ENCODE results near the gene RTN4RL2. TPM values are rescaled to one million over a fixed set of nuclear protein-coding genes. Genes with fewer than 3 reads are reported as not detected.

RTN4RL2 gene
- total and polyA plus RNA-seq, 9 donors, result 0.23 to 2.0 (median 0.68) TPM; not detected in 1

GRCh38 chr11:57516061-57516443 is 55.7 kb downstream of the RTN4RL2 start:
- no peaks in the 10 kb centered on the region for H3K9me3 ChIP-seq
- H3K4me3 ChIP-seq, result peak overlapping the region; percentile 91
- DNase-seq, result no peak
- TF ChIP-seq CTCF (IDR thresholded peaks at IDR 0.05), result no peak
- no peak for TF ChIP-seq POLR2A (IDR thresholded peaks at IDR 0.05)
- TF ChIP-seq EP300 (IDR thresholded peaks at IDR 0.05), result no peak
- WGBS, 3 donors, result 7 to 11% (median 10%) methylated on average over 5 of the region's 5 CpGs
- peak overlapping the region; percentile 73 to 75 for H3K27ac ChIP-seq
- no peaks in the 10 kb centered on the region for H3K4me1 ChIP-seq (ENCODE audit: insufficient read depth)
- no peaks in the 10 kb centered on the region for H3K36me3 ChIP-seq
- intact Hi-C loops (cut with DNase I), result no loop called here
- H3K27me3 ChIP-seq, result no peaks in the 10 kb centered on the region

GRCh38 chr11:57521116-57521515 is 60.8 kb downstream of the RTN4RL2 start:
- H3K4me3 ChIP-seq, result no peak overlapping the region
- intact Hi-C loops (cut with DNase I), result loop anchor here in 2 of 4 donors (5.0 to 10.0 kb wide), 2 partner anchors 59 to 66 kb away; partner anchors contain the start of gene RTN4RL2 (in 1 of the 2)
- H3K27me3 ChIP-seq, result no peaks in the 10 kb centered on the region
- DNase-seq, result no peak
- TF ChIP-seq POLR2A (IDR thresholded peaks at IDR 0.05) (no peak), EP300 (IDR thresholded peaks at IDR 0.05) (no peak), CTCF (IDR thresholded peaks at IDR 0.05) (no peak)
- H3K4me1 ChIP-seq (ENCODE audit: insufficient read depth), result no peaks in the 10 kb centered on the region
- 88 to 92% (median 90%) methylated on average over 2 of the region's 2 CpGs for WGBS, 3 donors
- no peaks in the 10 kb centered on the region for H3K36me3 ChIP-seq
- H3K27ac ChIP-seq, result no peak overlapping the region
- no peaks in the 10 kb centered on the region for H3K9me3 ChIP-seq

- Histone ChIP-seq H3K27ac (no peak overlapping the region), H3K9me3 (no peaks in the 10 kb centered on the region), H3K27me3 (no peaks in the 10 kb centered on the region), H3K4me1 (ENCODE audit: insufficient read depth) (no peaks in the 10 kb centered on the region), H3K36me3 (no peaks in the 10 kb centered on the region), H3K4me3 (no peak overlapping the region)
- TF ChIP-seq CTCF (IDR thresholded peaks at IDR 0.05) (no peak), EP300 (IDR thresholded peaks at IDR 0.05) (no peak), POLR2A (IDR thresholded peaks at IDR 0.05) (no peak)
- WGBS, 3 donors, result 87 to 92% (median 88%) methylated on average over 4 of the region's 4 CpGs
- DNase-seq, result no peak
- intact Hi-C loops (cut with DNase I), result loop anchor here in 2 of 4 donors (5.0 to 10.0 kb wide), 2 partner anchors 61 to 69 kb away; partner anchors contain the start of gene RTN4RL2 (in 1 of the 2)
Measured at GRCh38 chr11:57523419-57523818, 63.1 kb downstream of the RTN4RL2 start.

Small RNAs within 50 kb of the gene (small RNA-seq; reads per million reads assigned to genes)
- not detected for gene RNA5SP341

Other genes with a start within 250 kb of the RTN4RL2 start
- 10 to 100 TPM in 1 of 7 donors, under 1 TPM in 4, not detected in 2; 0.24 to 11.3 (median 0.45) TPM for gene APLNR, start 223.3 kb upstream of the RTN4RL2 start, total RNA-seq
- gene APLNR, start 223.3 kb upstream of the RTN4RL2 start, polyA plus RNA-seq, result 10 to 100 TPM in 1 of 2 donors, 1 to 10 TPM in 1; 1.7 to 36.1 TPM
- gene TNKS1BP1, start 135.6 kb upstream of the RTN4RL2 start, total RNA-seq, result 100 to 1,000 TPM in 5 of 7 donors, 10 to 100 TPM in 2; 45.2 to 230 (median 149) TPM
- gene TNKS1BP1, start 135.6 kb upstream of the RTN4RL2 start, polyA plus RNA-seq, result 10 to 100 TPM; 88.5 to 93.9 TPM
- gene SSRP1, start 124.6 kb upstream of the RTN4RL2 start, total RNA-seq, result 100 to 1,000 TPM in 1 of 7 donors, 10 to 100 TPM in 6; 43.3 to 105 (median 87.7) TPM
- gene SSRP1, start 124.6 kb upstream of the RTN4RL2 start, polyA plus RNA-seq, result 100 to 1,000 TPM in 1 of 2 donors, 10 to 100 TPM in 1; 78.6 to 134 TPM
- gene P2RX3, start 122.2 kb upstream of the RTN4RL2 start, total RNA-seq, result under 1 TPM in 1 of 7 donors, not detected in 6; 0.12 TPM
- under 1 TPM in 1 of 2 donors, not detected in 1; 0.13 TPM for gene P2RX3, start 122.2 kb upstream of the RTN4RL2 start, polyA plus RNA-seq
- not detected for gene PRG3, start 79.4 kb upstream of the RTN4RL2 start, total RNA-seq
- gene PRG3, start 79.4 kb upstream of the RTN4RL2 start, polyA plus RNA-seq, result not detected
- gene PRG2, start 69.9 kb upstream of the RTN4RL2 start, total RNA-seq, result not detected
- under 1 TPM in 1 of 2 donors, not detected in 1; 0.15 TPM for gene PRG2, start 69.9 kb upstream of the RTN4RL2 start, polyA plus RNA-seq
- gene SLC43A3, start 33.4 kb upstream of the RTN4RL2 start, total RNA-seq, result 10 to 100 TPM; 17.0 to 47.2 (median 36.3) TPM
- gene SLC43A3, start 33.4 kb upstream of the RTN4RL2 start, polyA plus RNA-seq, result 10 to 100 TPM; 21.2 to 69.3 TPM
- 10 to 100 TPM; 11.5 to 23.5 (median 18.6) TPM for gene SLC43A1, start 55.2 kb downstream of the RTN4RL2 start, total RNA-seq
- 10 to 100 TPM; 14.8 to 30.4 TPM for gene SLC43A1, start 55.2 kb downstream of the RTN4RL2 start, polyA plus RNA-seq
- gene TIMM10, start 70.2 kb downstream of the RTN4RL2 start, total RNA-seq, result 10 to 100 TPM; 23.4 to 42.0 (median 38.0) TPM
- 10 to 100 TPM; 32.0 to 36.2 TPM for gene TIMM10, start 70.2 kb downstream of the RTN4RL2 start, polyA plus RNA-seq
- not detected for gene SMTNL1, start 77.1 kb downstream of the RTN4RL2 start, total RNA-seq
- gene SMTNL1, start 77.1 kb downstream of the RTN4RL2 start, polyA plus RNA-seq, result not detected
- 10 to 100 TPM; 27.2 to 71.0 (median 59.7) TPM for gene UBE2L6, start 107.1 kb downstream of the RTN4RL2 start, total RNA-seq
- 100 to 1,000 TPM in 1 of 2 donors, 10 to 100 TPM in 1; 51.1 to 114 TPM for gene UBE2L6, start 107.1 kb downstream of the RTN4RL2 start, polyA plus RNA-seq
- gene SERPING1, start 137.2 kb downstream of the RTN4RL2 start, total RNA-seq, result 100 to 1,000 TPM; 454 to 906 (median 709) TPM
- 1,000 to 10,000 TPM in 1 of 2 donors, 100 to 1,000 TPM in 1; 731 to 2,358 TPM for gene SERPING1, start 137.2 kb downstream of the RTN4RL2 start, polyA plus RNA-seq
- 10 to 100 TPM in 1 of 7 donors, 1 to 10 TPM in 6; 2.1 to 12.9 (median 4.4) TPM for gene YPEL4, start 189.4 kb downstream of the RTN4RL2 start, total RNA-seq
- gene YPEL4, start 189.4 kb downstream of the RTN4RL2 start, polyA plus RNA-seq, result 10 to 100 TPM in 1 of 2 donors, 1 to 10 TPM in 1; 7.1 to 15.3 TPM
- gene CLP1, start 197.2 kb downstream of the RTN4RL2 start, total RNA-seq, result 10 to 100 TPM in 4 of 7 donors, 1 to 10 TPM in 3; 5.5 to 11.9 (median 11.1) TPM
- gene CLP1, start 197.2 kb downstream of the RTN4RL2 start, polyA plus RNA-seq, result 10 to 100 TPM in 1 of 2 donors, 1 to 10 TPM in 1; 7.2 to 10.5 TPM
- 10 to 100 TPM; 19.9 to 54.1 (median 39.9) TPM for gene ZDHHC5, start 207.6 kb downstream of the RTN4RL2 start, total RNA-seq
- 10 to 100 TPM; 22.3 to 62.6 TPM for gene ZDHHC5, start 207.6 kb downstream of the RTN4RL2 start, polyA plus RNA-seq

Measured in ovary (tissue), 9 donors.